Measurements from ENCODE around the gene DYNLL2.
A peak's percentile ranks its signal among the peaks of the same experiment; 100 is the strongest.
"Not testable (repeated sequence)": the region's sequence is repeated elsewhere in the genome, so short reads cannot be mapped to it uniquely, and the experiment has no call there.

DYNLL2 gene
- total RNA-seq: 127 to 131 reads per million in 2 experiments

DNA sequence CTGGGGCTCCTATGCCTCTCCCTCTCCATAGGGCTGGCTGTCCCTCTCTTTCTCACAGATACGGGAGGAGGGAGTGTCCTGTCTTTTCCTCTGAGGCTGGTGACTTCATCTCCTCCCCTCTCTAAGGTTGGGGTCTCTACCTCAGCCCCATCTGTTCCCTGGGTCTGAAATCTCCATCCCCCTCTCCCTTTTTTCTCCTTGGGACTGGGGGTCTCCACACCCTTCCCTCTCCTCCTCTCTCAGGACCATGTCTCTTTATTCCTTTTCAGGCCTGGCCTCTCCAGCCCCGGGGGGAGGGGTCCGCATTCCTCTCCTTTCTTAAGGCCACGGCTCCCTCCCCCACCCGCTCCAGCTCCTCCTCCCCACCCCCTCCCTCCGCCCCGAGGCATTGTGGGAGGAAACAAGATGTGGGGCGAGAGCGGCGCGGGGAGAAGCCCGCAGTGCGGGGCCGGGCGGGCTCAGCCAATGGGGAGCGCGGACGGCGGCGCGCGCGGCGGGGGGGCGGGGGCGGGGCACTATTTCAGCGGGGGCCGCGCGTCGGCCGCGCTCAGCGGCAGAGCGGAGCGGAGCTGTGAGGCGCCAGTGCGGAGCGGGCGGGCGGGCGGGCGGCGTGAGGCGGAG is at the start of gene DYNLL2:
Gene DYNLL2, plus strand, starts transcription at position 550 of the 621 bp plus-strand sequence. CDS start 3,672 bp downstream, outside the sequence.
- peak; percentile 83 for DNase-seq (ENCODE audit: low read depth)

DNA sequence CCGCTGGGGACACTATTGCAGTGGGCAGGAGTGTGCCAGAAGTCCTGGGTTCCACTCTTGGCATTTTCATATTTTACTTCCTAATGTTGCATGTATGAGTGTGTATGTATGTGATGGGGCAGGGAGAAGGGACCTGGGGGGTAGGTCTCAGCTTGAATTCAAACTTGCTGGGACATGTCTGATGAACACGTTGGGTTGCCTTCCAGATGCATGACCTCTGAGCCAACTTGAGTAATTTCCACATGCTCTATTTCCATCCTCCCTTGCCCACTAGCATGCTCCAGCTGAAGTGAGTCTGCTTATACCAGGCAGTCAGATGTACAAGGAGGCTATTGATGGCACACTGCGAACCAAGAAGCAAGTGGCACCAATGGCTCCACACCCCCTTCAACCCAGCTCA is 43.2 kb upstream of the DYNLL2 start:
- DNase-seq (ENCODE audit: low read depth): no peak

DNA sequence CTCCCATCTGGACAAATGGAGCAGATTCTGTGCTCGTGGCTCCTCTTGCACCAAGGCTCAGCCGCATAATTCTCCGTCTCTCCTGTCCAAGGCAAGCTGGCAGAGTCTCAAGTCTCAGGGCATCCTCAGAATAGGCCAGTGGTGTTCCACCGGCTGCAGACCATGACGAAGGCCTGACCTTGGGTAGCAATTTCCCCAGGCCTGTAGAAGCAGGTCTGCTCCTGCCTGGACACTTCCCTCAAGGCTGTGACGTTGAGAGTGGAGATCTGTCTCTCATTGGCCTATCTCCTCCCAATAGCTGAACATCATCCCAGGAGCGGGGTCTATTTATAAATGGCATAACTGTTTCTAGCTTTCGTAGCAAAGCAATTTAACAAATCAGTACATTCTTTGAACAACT is 42.8 kb upstream of the DYNLL2 start:
- DNase-seq (ENCODE audit: low read depth): no peak

DNA sequence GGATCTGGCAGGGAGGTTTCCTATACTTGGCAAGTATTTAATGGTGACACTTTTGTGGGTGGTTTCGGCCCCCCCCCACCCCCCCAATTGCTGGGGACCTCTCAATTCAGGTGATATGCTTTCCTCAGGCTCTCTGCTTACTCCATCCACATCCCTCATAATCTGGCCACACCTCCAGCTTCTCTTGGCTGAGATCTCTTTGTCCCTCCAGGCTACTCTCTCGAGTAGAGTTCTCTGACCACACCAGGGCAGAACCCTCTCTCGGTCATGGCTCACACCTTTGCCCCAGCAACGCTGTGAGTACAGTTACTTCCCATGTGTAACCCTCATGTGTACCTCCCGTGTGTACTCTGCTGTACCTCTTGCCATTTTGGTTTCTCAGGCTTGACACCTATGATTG is 42.1 kb upstream of the DYNLL2 start:
- DNase-seq (ENCODE audit: low read depth): no peak

DNA sequence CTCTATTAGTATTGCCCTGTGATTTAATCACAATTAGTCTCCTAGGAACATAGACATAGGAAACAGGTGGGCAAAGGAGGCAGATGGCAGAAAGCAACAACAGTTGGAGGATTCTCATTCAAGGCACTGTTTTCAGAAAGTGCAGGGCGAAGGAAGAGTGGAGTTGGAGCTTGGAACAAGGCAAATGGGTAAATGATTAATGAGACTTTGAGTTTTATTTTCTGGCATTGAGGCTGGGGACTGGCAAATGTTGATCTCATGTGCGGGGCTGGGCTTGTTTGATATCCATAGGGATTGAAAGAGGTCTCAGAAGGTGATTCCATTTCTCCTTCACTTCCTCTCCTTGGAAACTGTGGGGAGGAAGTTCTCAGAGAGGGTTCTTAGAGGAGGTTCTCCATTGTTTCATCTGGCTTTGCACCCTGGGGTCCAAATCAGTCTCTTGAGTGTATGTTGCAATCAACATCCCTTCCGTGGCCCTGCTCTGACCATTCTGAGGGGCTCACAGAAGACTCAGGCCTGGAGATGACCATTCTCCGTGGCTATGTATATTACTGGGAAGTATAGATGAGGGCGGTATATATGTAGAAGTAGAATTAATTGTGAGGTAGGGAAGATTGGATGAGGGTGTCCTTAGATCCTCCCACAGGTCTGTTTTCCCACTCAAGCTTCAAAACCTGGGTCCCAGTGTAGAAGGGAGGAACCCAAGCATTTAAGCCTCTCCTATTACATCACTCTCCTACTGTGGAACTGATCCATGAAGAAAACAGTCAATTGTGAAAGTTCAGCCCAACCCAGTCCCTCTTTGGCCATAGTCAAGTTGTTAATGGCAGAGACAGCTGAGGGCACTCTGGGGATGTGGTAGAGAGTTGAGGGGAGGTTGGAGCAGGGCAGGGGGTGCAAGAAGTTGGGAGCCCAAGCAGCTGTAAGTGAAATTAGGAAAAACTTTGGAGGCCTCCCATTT is 39.7 kb upstream of the DYNLL2 start:
- no peak for DNase-seq (ENCODE audit: low read depth)

DNA sequence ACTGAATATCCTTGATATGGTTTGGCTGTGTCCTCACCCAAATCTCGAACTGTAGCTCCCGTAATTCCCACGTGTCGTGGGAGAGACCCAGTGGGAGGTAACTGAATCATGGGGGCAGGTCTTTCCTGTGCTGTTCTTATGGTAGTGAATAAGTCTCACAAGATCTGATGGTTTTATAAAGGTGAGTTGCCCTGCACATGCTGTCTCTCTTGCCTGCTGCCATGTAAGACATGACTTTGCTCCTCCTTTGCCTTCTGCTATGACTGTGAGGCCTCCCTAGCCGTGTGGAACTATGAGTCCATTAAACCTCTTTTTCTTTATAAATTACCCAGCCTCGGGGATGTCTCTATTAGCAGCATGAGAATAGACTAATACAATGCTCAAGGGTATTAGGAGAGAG is 39.0 kb upstream of the DYNLL2 start:
- not testable (repeated sequence) for DNase-seq (ENCODE audit: low read depth)

DNA sequence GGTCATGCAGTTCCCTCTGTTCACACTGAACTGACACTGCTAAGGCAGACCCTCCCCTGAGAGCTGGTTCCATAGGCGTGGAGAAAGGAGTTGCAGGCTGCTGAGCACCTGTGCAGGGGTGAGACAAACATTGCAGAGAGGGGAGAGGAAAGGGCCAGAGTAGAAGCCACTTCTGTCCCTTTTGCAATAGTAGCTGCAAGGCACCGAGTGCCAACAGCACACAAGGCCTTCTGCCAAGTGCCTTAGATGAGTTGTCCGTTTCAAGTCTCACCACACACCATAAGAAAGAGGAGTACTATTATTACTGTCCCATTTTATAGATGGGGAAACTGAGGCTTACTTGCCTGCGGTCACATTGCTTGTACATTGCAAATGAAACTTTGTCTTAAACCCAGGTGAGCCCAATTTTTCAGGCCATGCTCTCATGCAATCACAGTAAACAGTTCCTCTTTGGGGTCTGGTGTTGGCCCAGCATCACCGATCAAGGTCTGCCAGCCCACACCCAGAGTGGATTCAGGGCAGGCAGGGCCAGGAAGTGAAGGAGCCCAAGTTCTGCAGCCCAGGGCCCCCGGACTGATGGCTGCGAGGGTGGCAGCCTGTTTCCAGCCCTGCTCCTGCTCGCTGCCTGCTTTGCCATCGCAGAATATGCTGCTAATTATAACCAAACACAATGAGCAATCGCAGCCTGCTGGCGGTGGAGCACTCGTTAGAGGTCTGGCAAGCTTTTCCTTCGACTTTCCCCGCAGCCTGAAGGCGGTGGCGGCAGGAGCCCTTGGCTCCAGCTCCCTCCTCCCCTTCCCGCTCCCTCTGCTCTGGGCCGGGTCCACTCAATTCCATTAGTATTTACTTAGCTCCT is 36.8 kb upstream of the DYNLL2 start:
- DNase-seq (ENCODE audit: low read depth): no peak

DNA sequence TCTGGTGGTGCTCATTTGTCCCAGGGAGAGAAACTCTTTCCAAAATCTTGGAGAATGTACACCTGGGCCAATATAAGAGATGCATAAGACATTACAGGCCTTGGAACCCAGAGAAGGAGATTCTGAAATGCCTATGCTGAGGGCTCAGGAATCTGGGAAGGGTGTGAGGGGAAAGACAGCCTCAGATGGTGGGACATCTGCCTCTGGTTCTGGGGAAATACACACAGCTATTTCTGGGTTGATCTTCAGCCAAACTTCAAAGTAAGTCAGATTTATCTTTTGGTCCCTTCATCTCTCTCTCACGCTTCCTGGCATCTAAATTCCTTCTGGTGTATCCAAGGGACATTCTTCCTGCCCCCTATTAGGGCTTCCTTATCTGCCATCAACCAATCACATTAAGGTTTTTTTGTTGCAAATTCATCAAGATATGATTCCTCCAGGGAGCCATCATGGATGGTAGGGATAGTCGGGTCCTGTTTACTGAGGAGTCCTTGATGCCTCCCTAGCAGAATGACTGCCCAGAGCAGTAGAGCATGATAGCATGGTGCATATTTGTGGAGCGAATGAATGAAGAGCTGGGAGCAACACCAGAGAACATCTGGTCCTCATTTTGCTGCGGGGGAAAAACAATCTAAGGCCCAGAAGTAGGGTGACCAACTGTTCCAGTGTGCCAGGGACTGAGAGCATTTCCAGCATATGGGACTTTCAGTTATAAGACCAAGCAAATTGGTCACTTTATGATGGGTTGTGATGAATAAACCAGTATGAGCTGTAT is 35.7 kb upstream of the DYNLL2 start:
- no peak for DNase-seq (ENCODE audit: low read depth)

DNA sequence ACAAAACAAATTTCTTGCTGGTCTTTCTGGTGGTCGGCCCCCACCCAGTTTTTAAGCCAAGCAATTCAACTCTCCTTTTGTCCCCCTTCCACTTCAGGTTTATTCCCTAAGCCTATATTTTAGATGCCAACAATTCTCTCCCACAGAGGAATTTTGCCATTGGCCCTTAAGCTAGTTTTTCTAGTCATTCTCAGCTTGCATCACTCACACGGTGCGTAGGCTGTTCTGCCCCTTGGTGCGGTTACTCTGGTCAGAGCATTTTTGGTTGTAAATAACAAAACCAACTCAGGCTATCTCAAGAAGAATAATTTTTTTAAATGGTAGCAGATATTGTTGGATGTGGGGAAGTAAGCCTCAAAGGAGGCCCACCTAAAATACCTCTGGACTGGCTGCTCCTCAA is 33.7 kb upstream of the DYNLL2 start:
- DNase-seq (ENCODE audit: low read depth): no peak

DNA sequence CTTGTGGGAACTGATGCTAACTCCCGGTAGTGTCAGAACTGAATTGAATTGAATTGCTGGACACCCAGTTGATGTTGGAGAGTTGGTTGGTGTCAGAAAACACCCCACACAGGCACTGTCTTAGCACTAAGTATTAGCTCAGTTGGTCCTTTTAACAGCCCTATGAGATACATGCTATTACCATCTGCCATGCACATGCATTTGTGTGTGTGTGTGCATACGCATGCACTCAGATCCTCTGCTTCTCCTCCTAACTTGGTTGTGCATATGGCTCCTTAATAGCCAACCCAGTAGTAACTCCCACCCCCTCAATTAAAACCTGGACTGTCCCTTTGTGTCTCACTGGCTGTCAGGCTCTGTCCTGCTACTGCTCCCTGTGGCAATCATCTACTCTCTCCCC is 32.3 kb upstream of the DYNLL2 start:
- DNase-seq (ENCODE audit: low read depth): no peak

DNA sequence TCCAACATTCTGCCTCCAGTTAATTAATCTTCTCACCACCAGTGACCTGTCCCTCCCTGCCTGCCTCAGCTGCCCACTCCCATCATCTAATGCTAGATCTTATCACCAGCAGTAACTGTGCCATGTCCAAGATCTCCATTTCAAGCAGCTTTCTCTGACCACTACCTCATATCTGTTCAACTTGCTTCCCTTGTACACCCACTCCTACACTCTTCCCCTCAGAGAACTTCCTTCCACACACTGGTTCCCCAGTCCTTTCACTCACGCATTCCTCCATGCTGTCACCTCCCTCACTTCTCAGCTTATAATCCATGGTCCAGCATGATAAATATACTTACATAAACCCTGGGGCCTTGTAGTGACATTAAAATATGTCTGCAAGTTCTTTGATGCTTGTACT is 31.8 kb upstream of the DYNLL2 start:
- no peak for DNase-seq (ENCODE audit: low read depth)

DNA sequence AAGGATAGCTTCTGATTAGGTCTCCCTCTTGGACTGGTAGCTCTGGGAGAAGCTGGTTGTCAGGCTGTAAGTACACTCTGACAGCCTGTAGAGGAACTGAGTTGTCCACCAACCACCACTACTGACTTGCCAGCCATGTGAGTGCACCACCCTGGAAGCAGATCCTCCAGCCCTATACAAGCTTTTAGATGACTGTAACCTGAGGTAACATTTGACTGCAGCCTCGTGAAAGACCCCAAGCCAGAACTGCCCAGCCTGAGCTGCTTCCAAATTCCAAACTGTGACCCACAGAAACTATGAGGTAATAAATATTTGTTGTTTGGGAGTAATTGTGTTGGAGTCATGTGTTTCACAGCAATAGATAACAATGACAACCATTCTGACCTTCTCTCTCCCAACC is 30.8 kb upstream of the DYNLL2 start:
- DNase-seq (ENCODE audit: low read depth): no peak

DNA sequence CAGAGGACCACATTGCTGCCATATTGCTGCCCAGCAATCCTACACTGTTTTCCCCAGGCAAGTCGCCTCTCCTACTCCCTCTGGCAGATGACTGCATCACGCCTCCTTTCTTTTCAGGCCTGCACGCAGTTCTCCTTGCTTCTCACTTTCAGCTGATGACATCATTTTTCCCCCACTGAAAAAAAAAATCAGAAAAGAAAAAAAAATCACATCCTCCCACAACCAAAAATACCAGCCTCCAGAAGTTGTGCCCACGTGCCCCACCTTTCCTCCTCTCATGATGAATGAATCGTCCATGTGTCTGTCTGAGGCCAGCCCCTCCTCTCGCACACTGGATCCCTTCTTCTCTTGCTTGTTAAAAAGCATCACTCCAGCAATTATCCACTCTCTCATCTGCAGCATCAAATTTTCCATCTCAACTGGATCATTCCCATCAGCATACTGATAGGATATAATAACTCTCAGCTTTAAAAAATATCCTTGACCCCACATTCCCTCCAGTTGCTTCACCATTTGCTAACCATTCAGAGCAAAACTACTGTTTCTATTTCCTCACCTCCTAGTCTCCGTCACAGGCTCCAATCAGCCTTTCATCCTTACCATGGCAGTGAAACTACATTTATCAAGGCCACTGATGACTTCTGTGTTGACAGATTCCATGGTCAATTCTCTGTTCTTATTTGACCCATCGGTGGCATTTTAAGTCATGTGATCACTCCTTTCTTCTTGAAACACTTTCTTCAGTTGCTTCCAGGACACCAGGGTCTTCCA is 30.1 kb upstream of the DYNLL2 start:
- DNase-seq (ENCODE audit: low read depth): no peak

DNA sequence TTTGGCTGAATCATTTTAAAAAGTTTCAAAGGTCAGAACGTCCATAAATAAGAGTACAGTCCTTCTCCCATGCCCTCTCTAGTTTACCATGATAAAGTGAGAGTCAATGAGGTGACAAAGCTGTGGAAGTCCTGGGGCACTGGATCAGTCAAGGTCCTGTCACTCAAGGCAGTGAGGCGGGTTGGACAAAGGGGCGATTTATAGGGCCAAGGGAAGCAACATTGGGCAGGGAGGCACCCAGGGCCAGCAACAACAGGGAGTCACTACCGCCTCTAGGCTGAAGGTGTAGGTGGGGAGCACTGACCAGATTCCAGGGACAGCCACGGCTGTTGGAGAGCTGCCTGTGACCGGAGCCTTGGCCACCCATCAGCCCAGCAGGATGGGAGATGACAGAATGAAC is 28.6 kb upstream of the DYNLL2 start:
- no peak for DNase-seq (ENCODE audit: low read depth)

DNA sequence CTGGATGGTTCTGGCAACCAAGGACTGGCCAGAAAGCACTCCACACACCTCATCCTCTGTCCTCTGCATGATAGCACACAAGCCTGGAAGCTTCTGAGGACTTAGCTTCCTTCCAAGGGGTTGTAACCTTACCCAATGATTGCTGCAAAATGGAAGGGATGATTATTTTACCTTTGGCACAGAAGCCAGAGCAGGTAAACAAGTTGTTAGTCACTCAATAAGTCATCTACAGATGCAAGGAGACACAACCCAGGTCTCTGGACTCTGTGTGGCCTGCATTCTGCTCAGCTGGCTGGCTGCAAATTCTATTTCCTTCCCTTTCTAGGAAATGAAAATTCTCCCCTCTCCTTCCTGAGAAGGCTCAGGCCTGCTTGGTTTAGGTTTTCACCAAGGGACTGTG is 26.7 kb upstream of the DYNLL2 start:
- no peak for DNase-seq (ENCODE audit: low read depth)

DNA sequence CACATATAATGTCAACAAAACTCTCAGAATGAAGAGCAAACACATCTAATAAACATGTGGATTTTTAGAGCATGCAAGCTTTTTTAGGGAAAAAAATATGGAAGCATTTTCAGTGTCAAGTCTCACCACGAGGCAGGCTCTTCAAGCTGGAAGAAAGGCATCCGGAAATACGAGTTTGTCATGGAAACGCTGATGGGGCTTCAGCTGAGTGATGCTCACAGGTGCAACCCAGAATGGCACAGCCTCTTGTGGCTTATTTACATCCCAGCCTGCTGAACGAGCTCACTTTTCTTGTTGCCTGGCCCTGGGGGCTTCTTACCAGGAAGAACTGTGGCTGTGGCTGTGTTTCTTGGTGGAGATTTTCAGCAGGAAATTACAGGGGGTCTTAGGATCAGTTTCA is 24.1 kb upstream of the DYNLL2 start:
- no peak for DNase-seq (ENCODE audit: low read depth)

DNA sequence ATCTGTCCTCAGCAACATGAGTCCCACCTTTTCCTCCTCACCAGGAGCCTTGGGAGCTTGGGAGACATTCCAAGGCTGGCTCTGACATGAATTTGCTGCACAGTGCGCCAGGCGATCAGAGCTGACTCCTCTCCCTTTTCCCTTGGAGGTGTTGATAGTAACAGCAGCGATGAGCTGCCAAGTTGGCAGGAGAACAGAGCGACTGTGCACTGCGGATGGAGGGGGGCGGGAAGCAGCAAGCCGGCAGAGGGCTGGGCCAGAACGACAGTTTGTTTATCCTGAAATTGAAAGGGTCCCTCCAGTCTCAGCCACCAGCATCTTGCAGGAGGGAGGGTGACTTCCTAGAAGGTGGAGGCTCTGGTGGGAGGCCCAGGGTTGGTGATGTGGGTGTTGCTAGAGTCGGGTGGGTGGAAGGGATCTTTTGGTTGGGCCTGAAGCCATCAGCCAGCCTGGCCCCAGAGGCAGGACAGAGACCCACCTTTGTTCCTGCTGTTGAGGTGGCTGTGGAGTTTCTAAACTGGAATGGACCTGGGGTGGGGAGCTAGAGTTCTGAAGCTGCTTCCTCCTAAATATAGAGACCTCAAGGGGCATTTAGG is 22.5 kb upstream of the DYNLL2 start:
- no peak for DNase-seq (ENCODE audit: low read depth)

DNA sequence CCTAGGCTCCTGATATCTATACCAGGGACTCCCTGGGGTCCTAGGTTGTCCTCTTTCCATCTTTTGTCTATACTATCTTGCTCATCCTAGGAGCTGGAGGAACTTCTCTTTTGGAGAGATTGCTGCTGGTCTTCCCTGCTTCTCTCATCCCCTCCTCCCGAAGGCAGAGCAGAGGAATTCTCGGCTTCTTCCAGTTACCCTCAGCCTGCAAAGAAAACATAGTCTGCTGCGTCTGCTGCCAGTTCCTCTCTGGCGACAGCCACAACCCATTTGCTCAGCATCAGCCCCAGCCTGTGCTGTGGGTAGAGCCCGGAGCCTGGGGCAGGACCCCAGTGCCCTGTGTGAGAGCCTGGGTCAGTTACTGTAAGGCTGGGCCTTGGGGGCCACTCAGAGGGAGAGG is 21.5 kb upstream of the DYNLL2 start:
- DNase-seq (ENCODE audit: low read depth): no peak

DNA sequence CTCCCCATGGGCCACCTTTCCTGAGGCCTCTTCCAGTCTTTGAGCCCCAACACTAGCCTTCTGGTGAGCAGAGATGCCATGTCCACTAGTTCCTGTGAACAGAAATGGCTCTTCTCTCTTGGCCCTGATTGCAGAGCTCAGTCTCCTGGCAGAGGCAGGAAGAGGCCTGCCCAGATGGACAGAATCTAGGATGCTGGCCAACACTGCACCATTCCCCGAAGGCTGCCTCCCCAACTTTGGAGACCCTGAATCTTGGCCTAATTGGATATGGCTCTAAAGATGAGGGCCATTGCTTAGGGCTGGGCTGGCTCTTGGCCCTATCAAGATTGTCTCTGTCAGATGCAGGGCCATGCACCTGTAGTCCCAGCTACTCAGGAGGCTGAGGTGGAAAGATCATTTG is 18.0 kb upstream of the DYNLL2 start:
- no peak for DNase-seq (ENCODE audit: low read depth)

DNA sequence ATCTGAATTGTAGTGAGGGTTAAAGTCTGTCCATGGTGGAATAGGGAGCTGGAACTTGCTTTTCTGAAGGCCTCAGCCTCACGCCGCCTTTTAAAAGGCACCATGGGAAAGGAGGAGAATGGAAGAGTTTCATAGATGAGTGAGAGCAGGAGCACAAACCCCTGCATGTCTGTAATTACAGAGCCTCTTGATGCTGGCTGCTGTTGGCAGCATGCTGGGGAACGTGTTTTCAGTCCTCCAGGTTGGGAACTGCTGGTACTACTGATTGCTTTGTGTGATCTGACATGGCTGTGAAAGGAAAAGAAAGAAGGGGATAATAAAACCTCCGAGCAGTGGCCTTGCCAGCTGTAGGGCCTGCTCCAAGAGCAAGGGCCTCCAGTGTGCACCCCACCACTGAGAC is 16.8 kb upstream of the DYNLL2 start:
- DNase-seq (ENCODE audit: low read depth): no peak
